Hindlimb muscle (tissue), 1 donor: ENCODE measurements around the gene TMEM184B. TPM values are rescaled to one million over a fixed set of nuclear protein-coding genes. Genes with fewer than 3 reads are reported as not detected.
A peak's percentile ranks its signal among the peaks of the same experiment; 100 is the strongest.

Experiments used
- DNase-seq: peaks from one replicate; pipeline ENCODE4 v3.0.0-alpha.2; 2013
- polyA plus RNA-seq: library from polyadenylated mRNA; unstranded; fragments of 120-200 nt; gene quantifications from one replicate; pipeline ENCODE4 v1.2.1, GENCODE V29; 2013; ENCODE audit not compliant: insufficient read length

Gene TMEM184B
- 92.5 TPM for polyA plus RNA-seq

DNA sequence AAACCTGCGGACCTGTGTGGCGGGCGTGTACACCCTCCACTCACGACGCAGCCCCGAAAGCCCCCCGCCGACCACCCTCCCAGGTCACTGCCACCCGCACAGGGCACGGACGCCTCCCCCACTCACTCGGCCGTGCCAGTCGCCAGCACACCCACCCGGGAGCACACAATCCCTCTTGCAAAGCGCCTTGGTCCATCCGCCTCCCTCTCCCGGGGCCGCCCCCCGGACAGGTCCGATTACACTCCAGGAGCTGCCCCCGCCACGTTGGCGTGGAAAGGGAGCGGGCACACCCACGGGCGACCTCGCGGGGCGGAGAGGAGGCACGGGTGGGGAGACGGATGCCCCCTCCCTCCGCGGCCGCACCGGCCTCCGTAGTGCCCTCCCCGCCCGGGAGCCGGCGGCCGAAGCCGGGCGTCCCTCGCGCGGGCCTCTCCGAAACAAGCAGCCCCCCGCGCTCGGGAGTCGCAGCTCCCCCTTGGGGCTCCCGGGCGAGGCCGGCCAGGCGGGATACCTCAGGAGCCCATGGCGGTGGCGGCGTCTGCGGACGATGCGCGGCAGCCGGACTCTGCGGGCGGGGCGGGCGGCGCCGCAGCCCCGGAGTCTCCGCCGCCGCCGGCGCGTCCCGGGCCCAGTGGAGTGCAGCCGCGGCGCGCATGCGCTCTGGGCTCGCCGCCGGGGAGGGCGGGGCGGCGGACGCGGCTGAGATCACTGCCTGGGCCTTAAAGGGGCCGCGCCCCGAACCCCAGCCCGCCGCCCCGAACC, at the start of gene TMEM184B:
Gene TMEM184B, minus strand, starts transcription at position 638 of the 762 bp plus-strand sequence. CDS start 25,049 bp downstream, outside the sequence.
- peak; percentile 92 for DNase-seq

DNA sequence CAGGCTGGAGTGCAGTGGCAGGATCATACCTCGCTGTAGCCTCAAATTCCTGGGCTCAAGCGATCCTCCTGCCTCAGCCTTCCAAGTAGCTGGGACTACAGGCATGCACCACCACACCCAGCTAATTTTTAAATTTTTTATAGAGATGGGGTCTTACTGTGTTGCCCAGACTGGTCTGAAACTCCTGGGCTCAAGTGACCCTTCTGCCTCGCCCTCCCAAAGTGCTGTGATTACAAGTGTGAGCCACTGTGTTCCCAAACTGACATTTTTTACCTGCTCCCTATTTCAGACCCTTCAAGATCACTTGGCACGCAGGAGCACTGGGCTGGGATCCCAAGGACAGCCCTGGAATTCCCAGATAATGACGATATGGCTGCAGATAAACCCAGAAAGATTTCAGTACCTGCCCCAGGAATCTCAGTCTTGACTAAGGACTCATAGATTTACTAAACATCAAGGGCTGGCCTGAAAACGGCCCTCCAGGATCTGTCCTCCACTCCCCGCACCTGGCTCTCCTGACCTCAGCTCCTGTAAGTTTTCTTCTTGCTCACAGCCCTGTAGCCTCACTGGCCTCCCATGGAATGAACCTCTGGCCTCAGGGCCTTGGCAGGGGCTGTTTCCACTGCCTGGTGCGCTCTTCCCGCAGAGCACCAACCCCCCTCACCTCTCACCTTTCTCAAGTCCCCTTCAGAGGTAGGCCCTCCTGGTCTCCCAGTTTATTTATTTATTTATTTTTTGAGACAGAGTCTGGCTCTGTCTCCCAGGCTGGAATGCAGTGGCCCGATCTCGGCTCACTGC, 48.0 kb upstream of the TMEM184B start:
- no peak for DNase-seq

DNA sequence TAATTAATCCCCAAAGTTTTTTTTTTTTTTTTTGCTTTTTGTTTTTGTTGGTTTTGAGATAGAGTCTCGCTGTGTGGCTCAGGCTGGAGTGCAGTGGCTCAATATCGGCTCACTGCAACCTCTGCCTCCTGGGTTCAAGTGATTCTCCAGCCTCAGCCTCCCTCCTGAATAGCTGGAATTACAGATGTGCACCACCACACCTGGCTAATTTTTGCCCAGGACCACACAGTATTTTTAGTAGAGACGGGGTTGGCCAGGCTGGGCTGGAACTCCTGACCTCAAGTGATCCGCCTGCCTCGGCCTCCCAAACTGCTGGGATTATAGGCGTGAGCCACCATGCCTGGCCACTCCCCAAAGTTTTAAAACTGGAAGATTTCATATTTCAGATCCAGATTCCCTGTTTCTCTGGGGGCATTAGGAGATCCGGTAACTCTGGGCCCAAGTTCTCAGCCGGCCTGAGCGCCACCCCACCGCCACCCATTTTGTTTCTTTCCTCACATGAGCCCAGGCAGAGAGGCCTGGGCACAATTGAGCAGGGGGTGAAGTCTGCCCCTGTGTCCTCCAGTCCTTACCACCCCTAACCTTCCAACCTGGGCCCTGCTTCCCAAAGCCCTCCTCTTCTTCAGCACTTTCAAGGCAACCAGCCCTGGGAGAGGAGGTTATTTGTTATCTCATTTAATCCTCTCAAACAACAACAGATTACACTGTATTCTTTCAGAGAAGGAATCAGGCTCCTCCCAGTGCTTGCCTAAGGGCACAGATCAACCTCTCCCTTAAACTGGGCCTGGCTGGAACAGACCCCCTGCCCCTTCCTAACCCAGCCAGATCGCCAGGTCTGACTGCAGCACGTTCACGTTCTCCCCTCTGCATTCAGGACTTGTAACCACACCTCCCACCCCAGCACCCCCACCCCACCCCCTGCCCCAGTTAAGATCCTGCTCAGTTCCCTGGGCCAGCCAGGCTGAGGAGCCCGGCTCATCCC, 46.3 kb upstream of the TMEM184B start:
- DNase-seq: no peak

DNA sequence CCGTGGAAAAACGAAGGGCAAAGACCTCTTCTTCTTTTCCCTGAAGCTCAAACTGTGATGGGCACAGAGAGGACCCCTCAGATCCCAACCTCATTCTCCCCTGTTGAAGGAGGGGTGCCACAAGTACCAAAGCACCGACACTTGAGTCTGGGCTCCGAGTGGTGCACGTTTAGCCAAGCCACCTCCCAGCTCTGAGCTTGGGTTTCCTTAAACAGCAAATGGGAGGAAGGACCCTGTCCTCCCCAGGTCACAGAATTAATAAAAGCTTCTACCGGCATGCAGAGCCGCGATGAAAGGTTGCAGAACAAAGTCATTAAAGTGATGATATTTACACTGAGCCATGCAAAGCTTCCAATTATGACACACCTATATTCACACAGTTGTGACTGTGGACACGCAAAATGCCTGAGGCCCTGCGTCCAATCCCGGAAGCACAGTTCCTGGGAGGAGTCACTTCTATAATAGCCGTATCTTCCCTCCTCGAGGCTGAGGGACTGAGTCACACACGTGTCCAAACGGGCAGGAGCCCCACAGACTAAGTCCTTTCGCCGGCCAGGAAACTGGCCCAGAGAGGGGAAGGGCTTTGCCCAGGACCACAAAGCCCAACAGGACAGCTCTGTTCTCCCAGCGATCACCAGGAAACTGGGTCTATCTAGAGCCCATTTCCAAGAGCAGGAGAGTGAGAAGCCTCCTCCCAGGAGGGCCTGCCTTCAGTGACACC, 45.3 kb upstream of the TMEM184B start:
- peak; percentile 58 for DNase-seq

DNA sequence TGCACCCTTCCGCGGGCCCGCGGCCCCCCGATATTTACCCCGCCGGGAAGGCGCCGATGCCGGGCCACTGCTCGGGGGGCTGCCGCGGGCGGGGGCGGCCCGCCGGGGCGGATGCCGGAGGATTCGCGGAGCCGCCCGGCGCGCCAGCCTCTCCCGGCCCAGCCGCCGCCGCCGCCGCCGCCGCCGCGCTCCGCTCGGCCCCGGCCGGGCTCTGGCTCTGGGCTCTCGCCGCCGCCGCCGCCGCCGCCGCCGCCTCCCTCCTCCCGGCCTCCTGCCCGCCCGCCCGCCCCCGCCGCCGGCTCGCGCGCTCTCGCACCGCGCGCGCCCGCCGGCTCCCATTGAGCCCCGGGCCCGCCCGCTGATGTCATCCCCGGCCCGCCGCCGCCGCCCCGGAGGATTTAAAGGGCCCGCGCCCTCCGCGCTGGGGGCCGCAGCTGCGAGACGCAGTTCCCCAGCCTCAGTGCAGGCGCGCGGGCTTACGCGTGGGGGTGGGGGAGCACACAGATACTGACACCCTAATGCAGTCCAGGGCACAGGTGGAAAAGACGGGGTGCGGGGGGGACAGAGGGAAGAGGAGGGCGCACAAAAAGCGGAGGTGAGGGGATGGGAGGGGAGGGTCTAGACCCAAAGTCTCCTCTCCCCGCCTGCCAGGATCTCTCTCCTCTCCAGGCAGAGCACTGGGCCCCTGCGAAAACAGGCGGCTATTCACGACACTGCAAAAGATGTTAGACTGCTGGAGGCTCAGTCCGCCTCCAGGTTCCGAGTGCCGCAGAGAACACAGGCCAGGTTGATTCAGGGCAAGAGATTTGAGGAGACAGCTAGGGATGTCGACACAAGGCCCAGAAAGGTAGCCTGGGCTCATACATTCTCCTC, 44.5 kb upstream of the TMEM184B start, which contains the start of gene CSNK1E:
Gene CSNK1E, minus strand, starts transcription at position 312 of the 873 bp plus-strand sequence. CDS start 3,276 bp downstream, outside the sequence.
- peak; percentile 79 for DNase-seq

DNA sequence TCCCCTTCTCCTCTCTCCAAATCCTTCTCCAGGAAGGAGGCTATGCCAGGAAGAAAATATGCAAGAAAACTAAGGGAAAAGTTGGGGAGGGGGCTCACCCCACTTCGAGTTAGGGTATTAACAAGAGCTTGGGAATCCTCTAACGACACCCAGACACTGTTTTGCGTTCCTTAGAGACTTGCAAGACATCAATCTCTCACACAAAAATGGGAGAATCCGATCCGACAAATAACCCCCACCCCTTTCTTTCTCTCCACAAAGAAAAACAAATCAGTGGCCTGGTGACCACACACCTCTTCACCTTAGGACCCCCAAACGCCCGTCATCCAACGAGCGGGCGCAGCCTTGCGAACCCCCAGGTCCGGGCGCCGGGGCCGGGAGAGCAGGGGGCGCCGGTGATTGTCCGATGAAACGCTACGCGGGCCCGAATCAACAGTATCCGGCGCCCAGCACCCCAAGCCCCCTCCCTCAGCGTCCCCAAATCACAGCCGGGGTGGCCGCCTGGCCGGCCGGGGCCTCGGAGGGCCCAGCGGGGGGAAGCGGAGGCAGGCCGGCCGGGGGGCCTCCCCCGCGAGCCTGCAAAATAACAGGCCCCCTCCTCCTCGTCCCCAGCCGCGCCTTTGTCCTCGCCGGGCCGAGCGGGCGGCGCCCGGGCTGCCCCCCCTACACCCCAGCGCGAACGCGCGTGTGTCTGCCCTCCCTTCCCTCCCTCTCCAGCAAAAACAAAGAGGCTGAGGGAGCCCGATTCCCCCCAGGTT, 43.7 kb upstream of the TMEM184B start:
- peak; percentile 84 for DNase-seq

DNA sequence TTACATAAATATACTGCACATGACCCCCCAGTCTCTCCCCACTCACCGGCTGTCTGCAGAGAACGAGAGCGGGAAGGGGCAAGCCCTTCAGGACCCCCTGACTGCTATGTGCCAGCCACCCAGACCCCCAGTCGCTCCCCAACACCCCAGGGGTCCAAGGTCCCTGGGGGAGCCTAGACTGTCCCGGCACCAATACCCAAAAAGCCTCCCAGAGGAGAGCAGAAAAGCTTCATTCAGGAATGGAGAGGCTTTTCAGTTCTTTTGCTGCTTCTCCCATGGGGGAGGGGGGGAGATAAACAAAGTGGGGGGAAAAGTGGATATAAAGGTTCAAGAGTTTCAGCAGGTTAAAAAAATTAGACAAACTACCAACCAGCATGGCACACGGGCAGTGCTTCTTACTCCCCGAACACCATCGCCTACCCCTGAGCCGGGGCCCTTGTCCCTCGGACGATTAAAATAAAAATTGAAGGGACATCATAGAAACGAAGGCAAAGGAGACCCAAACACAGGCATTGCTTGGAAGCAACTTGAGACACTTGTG, 43.1 kb upstream of the TMEM184B start:
- peak; percentile 42 for DNase-seq

DNA sequence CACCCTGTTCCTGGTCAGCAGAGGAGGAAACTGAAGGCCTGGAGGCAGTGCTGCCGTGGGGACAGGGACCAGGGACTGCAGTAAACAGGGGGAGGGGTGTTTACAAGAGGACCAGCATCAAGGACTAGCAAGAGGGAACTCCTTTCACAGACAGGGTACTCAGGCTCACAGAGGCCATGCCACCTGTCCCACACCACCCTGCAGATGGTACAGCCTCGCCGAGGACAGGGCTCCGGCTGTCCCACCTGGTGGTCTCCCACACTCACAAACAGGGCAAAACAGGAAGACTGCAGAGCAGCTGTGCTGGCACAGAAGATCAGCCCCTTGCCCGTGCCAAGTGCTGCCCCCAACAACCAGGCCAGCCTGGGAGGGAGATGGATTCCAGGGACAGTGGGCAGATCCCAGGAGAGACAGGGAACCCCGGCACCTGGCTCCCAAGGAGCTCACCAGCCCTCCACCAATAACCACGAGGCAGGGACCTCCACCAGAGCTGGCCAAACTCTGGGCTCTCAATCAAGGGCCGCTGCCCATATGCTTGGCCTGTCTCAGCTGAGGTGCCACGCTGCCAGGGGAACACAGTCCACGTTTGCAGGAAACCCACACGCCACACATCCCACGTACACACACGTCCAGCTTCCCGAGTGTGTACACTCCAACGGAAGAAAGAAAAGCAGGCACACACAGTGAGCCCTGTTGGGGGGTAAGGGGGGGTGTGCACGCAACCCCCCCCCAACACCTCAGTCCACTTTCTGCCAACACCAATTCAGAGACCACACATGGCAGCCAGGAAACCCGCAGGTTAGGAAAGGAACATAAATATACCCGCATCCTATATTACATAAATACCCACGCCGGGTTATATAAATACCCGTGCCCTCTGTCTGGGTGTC, 42.4 kb upstream of the TMEM184B start:
- peak; percentile 42 for DNase-seq

DNA sequence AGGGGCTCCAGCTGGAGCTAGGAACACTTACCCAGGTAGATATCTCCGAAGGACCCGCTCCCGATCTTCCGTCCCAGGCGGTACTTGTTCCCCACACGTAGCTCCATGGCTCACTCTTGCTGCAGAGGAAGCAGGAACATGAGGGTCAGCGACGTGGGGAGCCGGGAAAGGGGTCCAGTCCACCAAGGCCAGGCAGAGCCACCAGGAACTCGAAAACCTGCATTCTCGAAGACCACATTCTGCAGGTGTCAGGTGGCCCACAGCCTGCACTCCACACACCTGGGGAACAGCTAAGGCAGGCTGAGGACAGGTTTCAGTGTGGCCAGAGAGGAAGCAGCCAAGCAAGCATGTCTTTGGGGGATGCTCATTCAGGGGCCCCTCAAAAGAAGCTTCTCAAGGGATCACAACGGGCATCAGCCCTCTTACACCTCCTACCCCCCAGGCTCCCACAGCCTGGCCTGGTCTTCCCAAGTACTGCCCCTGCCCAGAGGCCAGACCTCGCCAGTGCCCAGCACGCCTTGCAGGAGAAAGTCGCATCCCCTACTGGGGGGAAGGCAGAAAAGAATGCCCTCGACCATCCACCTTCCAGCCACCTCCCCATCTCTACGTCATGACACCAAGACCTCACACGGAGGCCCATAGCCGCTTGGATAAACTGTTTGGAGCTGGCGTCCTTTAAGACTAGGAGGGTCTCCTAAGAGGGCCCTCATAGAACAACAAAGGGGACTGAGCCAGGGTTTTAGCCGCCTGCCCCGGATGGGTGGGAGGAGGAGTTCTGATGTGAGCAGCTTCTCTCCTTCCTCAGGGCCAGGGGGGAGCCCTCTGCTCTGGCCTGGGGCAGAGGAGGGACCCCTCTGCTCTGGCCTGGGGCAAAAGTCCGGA, 41.5 kb upstream of the TMEM184B start:
- DNase-seq: peak; percentile 28

DNA sequence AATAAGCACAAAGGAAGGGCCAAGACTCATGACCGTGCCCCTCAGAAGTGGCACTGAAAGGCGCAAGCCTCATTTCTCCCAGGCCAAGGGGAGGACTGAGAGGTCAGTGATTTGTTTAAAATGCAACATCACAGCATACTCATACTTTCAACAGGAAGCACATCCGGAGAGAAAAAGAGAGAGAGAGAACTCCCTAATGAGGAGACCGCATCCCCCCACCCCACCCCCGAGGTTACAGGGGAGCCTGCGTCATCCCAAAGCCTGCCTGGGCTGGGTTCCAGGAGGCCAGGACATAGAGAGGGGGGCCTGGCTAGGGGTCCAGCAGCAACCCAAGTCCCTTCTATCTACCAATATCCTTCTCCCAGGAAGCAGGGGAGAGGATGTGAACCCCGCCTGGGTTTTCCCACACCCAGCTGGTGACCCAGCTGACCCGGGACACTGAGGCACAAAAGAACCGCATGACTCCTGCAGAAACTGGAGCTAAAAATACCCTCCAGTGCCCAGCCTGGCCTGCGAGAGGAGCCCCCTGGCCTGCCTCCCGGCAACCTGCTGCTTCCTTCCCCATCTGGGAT, 40.7 kb upstream of the TMEM184B start:
- peak; percentile 80 for DNase-seq

DNA sequence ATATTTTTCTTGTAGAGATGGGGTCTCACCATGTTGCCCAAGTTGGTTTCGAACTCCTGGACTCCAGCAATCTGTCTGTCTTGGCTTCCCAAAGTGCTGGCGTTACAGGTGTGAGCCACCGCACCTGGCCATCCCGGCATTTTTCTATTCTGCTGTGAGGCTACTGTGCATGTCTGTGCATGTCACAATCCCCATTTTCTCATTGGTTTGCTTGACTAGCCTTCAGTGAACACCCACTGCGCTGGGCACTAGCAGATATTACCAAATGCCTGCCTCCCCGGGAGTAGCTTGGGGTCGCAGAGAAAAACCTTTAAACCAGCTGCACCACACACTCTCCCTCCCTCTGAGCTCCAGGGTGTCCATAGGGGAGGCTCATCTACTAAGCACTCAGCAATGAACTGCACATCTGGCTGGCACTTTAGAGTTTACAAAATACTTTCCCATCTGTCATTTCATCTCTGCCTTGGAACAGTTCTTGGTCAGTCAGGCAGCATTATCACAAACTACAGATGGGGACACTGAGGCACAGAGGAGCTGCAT, 39.5 kb upstream of the TMEM184B start:
- no peak for DNase-seq

DNA sequence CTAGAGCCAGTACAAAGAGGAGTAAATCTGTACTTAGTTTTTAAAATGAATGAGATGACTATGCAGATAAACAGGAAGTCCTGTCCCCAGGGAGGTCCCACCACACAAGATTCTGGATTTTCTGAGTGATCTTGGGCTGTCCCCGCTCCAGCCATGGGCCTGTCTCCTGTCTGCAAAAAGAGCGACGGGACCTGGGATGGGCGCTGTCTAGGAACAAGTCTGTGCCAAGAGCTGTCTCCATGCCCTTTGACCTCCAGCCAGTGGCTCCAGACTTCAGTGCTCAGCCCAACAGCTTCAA, 38.5 kb upstream of the TMEM184B start:
- no peak for DNase-seq

DNA sequence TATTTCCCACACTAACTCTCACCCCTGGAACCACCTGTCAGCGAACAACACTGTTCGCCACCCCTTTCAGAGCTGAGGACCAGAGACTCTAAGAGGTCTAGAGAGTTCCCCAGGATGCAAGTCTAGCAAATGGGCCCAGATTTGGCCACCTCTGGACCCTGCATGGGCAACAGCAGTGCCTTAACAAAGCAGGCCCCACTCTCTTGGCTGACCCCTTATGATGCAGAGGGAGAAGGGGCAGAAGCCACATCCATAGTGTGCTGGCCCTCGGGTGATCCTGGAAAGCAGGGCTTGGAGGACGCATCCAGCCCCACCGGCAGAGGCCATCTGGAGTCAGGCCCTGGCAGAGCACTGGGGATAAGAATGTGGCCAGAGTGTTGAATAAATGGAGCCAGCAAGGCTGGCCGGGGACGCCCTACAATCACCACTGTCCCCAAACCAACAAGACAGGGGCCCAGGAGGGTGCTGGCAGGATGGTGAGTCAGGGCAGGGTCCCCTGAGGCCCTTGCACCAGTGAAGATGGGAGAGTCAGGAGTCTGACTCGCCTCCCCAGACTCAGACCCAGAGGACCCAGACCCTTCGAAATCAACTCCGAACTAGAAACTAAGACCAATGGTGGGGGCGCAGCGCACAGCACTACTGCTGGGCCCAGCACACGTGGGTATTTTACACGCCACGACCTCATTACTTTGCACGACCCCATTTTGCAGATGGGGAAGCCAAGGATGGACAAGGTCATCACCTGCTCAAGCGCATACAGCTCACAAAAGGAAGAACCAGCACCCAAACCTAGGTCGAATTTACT, 37.9 kb upstream of the TMEM184B start:
- no peak for DNase-seq

DNA sequence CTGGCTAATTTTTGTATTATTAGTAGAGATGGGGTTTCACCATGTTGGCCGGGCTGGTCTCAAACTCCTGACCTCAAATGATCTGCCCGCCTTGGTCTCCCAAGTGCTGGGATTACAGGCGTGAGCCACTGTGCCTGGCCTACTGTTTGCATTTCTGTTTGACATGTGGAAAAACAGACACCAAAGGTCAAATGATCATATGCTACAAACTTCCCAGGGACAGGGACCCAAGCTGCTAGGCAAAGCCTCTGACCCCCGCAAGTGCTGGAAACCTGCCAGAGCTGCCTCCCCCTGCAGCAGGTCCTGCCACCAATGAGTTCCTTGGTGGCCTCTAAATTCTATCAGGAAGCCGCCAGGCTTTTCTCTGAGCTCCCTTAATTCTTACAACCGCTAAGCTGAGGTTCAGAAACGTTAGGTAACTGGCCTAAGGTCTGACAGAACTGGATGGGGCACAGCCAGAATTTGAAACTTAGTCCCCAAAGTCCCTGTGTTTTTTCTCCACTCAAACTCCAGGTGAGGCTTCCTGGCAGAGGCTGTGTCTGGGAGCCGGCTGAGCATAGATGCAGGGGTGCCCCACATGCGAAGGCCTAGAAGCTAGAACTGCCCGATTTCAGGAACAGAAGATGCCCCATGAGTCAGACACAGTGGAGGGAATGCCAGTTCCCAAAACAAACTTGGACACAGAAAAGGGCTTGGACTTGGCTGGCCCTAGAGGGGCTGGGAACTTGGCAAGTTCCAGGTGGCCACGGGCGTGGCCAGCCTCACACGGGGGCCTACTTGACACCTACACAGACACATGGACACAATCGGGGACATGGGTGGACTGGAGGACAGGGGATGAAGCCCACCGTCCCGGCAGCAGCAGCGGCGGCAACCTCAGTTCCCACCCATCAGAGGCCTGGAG, 37.1 kb upstream of the TMEM184B start:
- no peak for DNase-seq
